HG03025 (cell line): Measurements from ENCODE around the gene EIF3B.
A peak's percentile ranks its signal among the peaks of the same experiment; 100 is the strongest.
"Not testable (repeated sequence)": the region's sequence is repeated elsewhere in the genome, so short reads cannot be mapped to it uniquely, and the experiment has no call there.

Source experiments
- ATAC-seq: cut with Tn5 transposase; IDR thresholded peaks from one replicate; pipeline ENCODE4 v1.9.1; 2021; ENCODE audit warnings: mild to moderate bottlenecking, moderate library complexity; ENCODE audit not compliant: unreplicated experiment, low FRiP score

Gene EIF3B

DNA sequence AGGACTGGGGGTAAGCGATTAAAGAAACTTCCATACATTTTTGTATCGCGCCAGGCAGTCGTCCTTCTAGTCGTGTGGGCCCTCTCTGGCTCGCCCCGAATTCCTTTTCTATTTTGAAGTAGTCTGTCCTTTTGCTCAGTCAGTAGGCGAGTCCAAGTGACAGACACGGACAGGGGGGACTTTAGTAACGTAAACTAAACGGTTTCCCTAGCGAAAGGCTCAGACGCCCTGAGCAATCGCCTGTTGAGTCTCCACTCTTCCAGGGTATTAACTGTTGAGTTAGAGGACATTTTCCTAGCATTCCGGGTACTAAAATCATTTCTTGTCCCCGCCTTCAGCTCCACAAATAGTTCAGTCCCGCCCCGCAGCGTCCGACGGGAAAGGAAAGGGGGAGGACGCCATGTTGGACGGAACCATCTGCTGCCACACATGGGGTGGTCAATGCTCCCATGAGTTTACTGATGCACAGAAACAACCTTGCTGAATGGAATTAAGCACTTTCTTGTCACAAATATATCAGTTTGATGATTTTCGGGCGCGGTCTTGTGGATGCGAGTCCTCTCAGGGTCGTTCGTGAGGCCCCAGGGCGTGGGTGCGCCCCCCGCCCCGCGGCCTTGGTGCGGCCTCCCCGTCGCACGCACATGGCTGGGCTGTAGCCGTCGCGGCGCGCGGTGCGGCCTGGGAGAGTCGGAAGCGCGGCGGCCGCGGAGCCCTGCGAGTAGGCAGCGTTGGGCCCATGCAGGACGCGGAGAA is at the start of gene EIF3B:
Gene EIF3B (plus strand): TSS at position 642 of the 753 bp plus-strand sequence. CDS start 95 bp downstream, at position 737.
- peak; percentile 84 for ATAC-seq

DNA sequence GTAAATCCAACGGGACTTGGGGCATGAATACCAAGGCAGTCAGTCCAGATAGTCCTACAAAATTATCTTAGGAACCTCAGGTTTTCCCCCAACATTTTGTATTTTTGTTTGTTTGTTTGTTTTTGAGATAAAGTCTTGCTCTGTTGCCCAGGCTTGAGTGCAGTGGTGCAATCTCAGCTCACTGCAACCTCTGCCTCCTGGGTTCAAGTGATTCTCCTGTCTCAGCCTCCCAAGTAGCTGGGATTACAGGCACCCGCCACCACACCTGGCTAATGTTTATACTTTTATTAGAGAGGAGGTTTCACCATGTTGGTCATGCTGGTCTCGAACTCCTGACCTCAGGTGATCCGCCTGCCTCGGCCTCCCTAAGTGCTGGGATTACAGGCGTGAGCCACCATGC is 49.4 kb upstream of the EIF3B start:
- not testable (repeated sequence) for ATAC-seq

DNA sequence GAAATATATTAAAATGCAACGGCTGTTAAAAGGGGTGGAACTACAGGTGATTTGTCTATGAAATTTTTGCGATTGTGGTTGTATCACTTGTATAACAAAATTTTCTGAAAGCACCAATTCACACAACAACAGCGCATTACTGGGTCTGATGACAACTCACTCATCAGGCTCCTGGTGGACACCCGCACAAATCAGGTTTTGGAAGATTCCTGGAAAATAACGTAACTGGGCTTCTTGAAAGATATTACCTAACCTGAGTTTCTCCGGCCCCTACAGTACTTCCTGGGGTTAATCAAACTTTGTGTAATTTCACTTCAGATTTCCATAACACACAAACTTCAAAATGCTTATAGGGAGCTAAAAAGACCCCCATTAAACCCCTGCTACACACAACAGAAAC is 47.9 kb upstream of the EIF3B start:
- ATAC-seq = no peak

DNA sequence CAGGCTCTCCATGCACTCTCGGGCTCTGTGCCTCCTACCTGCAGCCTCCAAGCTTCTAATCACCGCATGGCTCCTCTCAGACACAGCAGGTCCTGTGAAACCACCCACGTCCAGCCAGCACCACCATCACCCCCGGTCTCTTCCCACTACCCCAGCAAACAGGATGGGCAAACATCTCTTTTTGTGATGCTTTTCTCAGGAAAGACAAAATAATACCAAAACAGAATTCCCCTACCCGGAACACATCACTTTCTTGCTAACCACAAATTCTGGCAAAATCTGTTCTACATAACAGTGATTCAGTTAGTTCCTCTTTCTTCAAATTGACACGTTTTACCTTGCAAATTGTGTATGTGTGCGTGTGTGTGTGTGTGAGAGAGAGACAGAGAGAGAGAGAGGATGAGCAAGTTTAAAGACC is 46.9 kb upstream of the EIF3B start:
- ATAC-seq = no peak

DNA sequence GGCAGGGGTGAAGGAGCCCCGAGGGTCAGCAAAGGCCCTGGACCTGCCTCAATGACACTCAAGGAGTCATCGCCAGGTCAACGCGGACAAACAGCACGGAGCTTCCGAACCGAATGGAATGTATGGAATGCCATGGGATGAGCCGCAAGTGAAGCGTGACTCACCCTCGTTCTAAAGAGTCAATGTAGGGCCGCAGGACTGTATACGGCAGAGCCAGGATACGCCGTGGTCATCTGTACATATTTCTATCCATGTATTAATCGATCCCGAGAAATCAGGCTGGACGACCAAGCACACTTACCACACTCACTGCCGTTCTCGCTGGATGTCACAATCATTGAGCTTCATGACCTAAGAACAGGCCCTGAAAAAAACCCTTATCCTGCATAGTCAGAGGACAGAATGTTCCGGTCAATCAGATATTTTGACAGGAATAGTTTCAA is 44.7 kb upstream of the EIF3B start:
- no peak for ATAC-seq

DNA sequence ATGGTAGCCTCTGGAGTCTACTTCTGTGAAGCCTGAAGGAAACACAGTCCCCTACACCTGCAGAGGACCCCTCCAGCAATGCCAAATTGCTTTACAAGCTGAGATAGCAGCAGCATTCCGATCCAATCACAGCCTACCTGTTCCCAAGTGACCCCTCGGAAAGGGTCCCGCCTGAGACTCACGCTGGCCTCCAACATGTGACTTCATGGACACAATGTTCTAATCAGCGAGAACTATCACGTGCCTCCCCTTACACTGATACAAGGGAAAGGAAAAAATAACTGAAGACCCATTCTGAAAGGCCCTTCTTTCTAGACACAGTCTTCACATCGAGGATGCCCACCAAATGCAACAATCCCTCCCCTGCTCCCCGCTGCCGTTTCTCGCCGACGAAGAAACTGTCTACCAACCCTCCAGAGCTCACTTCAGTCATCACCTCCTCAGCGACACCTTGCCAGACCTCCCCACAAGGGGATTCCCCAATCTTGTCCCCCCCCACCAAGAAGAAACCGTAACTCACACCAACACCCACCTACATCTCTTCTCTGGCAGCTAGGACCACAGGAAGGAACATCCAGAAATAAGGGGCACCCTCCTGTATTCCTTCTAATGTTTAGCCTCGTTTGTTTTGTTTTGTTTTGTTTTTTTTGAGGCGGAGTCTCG is 42.2 kb upstream of the EIF3B start:
- ATAC-seq = no peak

DNA sequence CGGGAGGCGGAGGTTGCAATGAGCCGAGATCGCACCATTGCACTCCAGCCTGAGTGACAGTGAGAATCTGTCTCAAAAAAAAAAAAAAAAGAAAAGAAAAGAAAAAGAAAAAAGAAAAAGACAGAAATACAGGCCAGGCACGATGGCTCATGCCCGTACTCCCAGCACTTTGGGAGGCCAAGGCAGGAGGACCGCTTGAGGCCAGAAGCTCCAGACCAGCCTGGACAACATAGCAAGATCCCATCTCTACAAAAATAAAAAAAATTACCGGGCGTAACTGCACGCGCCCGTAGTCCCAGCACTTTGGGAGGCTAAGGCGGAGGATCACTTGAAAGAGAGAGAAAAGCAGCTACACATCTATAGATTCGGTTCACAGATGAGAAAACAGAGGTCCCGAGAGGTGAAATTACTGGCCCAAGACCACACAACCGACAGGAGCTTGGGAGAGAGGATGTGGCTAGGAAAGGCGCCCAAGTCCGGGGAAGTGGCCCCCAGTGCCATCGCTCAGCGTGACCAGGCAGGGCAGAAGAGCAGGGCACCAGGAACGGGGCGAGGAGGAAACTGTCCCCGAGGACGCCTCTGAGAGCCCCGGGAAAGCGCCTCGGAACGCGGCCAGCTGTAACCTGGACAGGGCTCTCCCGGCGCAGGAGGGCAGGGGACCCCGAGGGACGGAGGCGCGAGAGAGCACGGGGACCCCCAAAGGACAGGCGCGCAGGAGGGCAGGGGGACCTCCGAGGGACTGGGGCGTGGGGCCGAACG is 41.0 kb upstream of the EIF3B start:
- ATAC-seq = peak; percentile 19

DNA sequence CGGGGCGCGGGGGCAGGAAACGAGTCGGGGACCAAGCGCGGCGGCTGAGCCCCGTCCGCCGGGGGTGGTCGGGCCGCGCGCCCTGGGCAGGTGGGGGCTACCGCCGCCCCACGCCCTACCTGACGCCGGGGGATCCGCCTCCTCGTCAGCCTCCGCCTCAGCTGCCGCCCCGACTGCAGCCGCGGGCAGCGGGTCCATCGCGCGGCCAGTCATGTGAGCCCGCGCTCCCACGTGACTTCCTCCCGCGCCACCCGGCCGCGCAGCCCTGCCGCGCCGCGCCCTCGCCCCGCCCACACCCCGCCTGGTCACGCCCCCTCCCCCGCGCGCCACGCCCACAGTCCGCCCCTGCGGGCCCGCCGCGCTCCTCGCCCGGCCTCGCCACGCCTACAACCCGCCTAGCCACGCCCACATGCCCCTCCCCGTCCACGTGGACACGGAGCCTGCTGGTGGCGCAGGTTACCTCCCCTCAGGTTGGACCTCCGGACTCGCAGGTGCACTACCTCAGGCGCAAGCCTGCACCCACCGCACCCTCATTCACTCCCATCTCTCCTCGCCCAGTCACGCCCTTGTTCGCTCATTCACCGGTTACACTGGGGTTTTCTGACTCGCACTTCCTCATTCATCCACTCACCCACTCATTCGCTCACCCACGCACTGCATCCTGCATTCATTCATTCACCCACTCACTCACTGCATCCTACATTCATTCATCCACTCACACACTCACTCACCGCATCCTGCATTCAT is 40.2 kb upstream of the EIF3B start, which contains the start of gene SNX8:
Gene SNX8 (minus strand): TSS at position 233 of the 747 bp plus-strand sequence. CDS start 20 bp downstream, at position 213.
- peak; percentile 66 for ATAC-seq

DNA sequence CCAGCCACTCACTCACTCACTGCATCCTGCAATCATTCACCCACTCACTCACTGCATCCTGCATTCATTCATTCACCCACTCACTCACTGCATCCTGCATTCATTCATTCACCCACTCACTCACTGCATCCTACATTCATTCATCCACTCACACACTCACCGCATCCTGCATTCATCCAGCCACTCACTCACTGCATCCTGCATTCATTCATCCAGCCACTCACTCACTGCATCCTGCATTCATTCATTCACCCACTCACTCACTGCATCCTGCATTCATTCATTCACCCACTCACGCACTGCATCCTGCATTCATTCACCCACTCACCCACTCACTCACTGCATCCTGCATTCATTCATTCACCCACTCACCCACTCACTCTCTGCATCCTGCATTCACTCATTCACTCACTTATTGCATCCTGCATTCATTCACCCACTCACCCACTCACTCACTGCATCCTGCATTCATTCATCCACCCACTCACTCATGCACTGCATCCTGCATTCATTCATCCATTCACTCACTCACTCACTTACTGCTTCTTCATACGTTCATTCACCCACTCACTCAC is 39.6 kb upstream of the EIF3B start:
- not testable (repeated sequence) for ATAC-seq

DNA sequence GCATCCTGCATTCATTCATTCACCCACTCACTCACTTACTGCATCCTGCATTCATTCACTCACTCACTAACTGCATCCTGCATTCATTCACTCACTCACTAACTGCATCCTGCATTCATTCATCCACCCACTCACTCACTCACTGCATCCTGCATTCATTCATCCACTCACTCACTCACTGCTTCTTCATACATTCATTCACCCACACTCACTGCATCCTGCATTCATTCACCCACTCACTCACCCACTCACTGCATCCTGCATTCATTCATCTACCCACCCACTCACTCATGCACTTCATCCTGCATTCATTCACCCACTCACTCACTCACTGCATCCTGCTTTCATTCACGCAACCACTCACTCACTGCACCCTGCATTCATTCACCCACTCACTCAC is 38.8 kb upstream of the EIF3B start:
- no peak for ATAC-seq

DNA sequence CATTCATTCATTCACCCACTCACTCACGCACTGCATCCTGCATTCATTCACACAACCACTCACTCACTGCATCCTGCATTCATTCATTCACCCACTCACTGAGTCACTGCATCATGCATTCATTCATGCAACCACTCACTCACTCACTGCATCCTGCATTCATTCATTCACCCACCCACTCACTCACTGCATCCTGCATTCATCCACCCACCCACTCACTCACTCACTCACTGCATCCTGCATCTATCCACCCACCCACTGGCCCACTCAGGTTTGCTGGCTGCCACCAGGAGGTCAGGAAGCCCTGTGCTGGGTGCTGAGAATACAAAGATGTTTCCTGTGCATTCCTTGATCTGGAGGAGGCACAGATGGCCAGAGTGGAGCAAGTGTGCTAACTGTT is 38.0 kb upstream of the EIF3B start:
- ATAC-seq = no peak

DNA sequence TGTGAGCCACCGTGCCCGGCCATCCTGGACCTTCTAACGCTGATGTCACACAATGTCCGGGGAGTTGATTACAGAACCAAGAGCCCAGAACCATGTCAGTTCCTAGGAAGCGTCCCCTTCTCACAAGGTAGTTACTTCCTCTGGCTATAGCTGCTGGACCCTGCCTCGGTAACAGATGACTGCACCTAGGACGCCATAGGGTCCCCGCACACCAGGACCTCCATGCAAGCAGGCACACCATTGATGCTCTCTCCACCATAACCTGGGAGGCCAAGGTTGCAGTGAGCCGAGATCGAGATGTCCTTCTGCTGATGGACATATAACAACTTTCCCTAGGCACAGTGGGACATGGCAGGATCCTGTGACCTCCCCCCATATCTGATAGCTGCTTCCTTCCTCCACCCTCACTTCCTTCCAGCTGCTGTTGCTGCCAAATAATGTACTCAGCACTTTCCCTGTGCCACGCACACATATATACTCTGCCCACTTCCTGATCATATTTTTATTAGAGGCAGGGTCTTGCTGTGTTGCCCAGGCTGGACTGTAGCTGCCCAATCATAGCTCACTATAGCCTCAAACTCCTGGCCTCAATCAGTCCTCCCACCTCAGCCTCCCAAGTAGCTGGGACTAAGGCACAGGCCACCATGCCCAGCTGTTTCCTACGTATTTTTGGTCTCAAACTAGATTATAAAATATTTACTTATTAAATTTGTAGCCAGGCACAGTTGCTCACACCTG is 36.9 kb upstream of the EIF3B start:
- ATAC-seq = no peak

DNA sequence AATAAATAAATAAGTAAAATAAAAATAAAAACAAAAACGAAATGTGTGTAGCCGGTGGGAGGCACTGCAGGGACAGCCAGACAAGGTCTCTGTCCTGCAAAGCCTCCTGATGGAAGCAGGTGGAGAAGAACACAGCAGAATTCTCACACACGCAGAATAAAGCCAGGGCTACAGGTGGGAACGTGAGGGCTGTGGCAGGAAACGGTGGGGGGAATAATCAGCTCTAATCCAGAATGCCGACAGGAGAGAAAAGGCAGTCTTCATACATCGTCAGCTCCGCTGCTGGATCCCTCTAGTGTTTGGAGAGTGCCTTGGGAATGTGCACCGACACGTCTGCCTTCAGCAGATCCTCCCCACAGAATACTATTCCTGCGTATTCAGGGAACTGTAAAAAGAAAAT is 33.6 kb upstream of the EIF3B start:
- ATAC-seq = no peak

DNA sequence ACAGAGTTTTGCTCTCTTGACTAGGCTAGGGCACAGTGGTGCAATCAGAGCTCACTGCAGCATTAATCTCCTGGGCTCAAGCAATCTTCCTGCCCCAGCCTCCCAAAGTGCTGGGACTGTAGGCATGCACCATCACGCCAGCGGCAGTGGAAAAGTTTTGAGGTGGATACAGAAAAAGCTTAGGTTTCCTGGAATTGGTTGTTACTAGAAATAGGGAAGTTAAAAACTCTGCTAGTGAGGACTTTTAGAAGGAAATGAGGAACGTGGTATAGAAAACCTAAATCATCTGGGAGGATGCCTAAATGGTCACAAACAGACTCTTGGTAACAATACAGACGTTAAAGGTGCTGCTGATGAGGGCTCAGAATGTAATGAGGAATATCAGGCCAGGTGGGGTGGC is 29.5 kb upstream of the EIF3B start:
- ATAC-seq = no peak

DNA sequence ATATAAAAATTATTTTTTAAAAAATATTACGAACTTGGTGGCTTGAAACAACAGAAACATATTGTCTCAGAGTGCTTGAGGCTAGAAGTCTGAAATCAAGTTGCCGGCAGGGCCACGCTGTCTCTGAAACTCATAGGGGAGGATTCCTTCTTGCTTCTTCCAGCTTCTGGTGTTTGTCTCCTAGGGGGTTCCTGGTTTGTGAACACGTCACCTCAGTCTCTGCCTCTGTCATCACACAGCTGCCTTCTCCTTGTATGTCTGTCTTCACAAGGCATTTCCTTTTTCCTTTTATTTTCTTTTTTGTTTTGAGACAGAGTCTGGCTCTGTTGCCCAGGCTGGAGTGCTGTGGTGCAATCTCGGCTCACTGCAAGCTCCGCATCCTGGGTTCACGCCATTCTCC is 27.7 kb upstream of the EIF3B start:
- no peak for ATAC-seq

DNA sequence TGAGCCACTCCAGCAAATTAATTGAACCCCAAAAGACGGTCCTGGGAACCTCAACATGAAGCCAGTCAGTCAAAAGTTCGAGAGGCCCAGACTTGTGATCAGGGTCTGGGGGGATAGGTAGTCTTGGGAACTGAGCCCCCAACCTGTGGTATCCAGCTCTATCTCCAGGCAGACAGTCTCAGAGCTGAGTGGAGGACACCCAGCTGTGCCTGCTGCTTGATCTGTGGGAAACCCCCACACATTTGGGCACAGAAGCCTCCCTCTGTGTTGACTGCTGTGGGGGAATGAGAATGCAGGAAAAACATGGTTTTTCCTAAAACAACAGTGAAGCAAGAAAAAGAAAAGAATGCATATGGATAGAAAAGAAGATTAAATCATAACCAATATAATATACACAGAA is 24.1 kb upstream of the EIF3B start:
- ATAC-seq = no peak

DNA sequence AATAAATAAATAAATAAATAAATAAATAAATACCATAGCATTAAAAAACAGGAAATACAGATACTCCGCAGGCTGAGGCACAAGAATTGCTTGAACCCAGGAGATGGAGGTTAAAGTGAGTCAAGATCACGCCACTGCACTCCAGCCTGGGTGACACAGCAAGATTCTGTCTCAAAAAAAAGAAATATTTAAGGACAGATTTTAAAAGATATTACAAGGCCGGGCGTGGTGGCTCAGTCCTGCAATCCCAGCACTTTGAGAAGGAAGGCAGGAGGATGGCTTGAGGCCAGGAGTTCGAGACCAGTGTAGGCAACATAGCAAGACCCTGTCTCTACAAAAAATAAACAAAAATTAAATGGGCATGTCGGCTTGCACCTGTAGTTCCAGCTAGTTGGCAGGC is 22.9 kb upstream of the EIF3B start:
- ATAC-seq = no peak

DNA sequence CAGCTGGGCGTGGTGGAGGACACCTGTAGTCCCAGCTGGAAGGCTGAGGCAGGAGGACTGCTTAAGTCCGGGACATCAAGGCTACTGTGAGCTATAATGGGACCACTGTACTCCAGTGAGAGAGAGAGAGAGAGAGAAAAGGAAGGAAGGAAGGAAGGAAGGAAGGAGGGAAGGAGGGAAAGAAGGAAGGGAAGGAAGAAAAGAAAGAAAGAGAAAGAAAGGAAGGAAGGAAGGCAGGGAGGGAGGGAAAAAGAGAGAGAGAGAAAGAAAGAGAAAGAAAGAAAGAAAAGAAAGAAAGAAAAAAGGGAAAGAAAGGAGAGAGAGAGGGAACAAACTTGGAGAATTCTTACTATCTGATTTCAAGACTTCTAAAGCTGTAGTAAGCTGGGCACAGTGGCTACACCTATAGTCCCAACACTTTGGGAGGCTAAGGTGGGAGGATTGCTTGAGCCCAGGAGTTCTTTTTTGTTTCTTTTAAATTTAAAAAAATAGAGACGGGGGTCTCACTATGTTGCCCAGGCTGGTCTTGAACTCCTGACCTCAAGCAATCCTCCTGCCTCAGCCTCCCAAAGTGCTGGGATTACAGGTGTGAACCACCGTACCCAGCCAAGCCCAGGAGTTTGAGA is 21.9 kb upstream of the EIF3B start:
- not testable (repeated sequence) for ATAC-seq
